Small intestine (tissue), 16 donors: ENCODE measurements around the gene KAT6B. TPM values are rescaled to one million over a fixed set of nuclear protein-coding genes. Genes with fewer than 3 reads are reported as not detected.
"Not testable (repeated sequence)": the region's sequence is repeated elsewhere in the genome, so short reads cannot be mapped to it uniquely, and the experiment has no call there.

ENCODE experiments used
- DNase-seq, 2 donors: peaks; one replicate each; pipeline versions ENCODE4 v3.0.0 to v3.0.0-alpha.2; 2013
- FAIRE-seq: peaks from 2 replicates; lab custom pipeline; 2012; peaks lifted over from hg19 to GRCh38; lab: Jason Lieb, UNC
- H3K27ac ChIP-seq, 3 donors: one replicate each; pipeline ENCODE4 v1.5.1; 2013; ENCODE audit warnings: low read length in 2 of 3, mild to moderate bottlenecking in 2 of 3, control low read depth in 1 of 3, inconsistent platforms in 1 of 3, low read depth in 1 of 3, moderate library complexity in 1 of 3
- H3K27me3 ChIP-seq, 3 donors: one replicate each; pipeline ENCODE4 v1.6.1; 2013; ENCODE audit warnings: low read length in 3 of 3, inconsistent platforms in 1 of 3; ENCODE audit not compliant: control insufficient read depth in 3 of 3, insufficient read depth in 3 of 3
- H3K36me3 ChIP-seq, 3 donors: one replicate each; pipeline ENCODE4 v1.6.1; 2013; ENCODE audit warnings: low read length in 3 of 3, inconsistent platforms in 1 of 3, low read depth in 1 of 3, mild to moderate bottlenecking in 1 of 3, moderate library complexity in 1 of 3; ENCODE audit not compliant: control insufficient read depth in 3 of 3, insufficient read depth in 2 of 3
- H3K4me1 ChIP-seq, 3 donors: one replicate each; pipeline ENCODE4 v1.6.1; 2013; ENCODE audit warnings: low read length in 2 of 3, inconsistent platforms in 1 of 3, low read depth in 1 of 3, mild to moderate bottlenecking in 1 of 3, moderate library complexity in 1 of 3; ENCODE audit not compliant: control insufficient read depth in 3 of 3, insufficient read depth in 2 of 3
- H3K4me3 ChIP-seq, 3 donors: one replicate each; pipeline ENCODE4 v1.5.1; 2013; ENCODE audit warnings: low read length in 3 of 3, control low read depth in 1 of 3, inconsistent platforms in 1 of 3, low read depth in 1 of 3, mild to moderate bottlenecking in 1 of 3, moderate library complexity in 1 of 3
- H3K9me3 ChIP-seq, 2 donors: one replicate each; pipeline ENCODE4 v1.6.1; 2013; ENCODE audit warnings: low read depth in 1 of 2, low read length in 1 of 2; ENCODE audit not compliant: control insufficient read depth in 2 of 2, insufficient read depth in 1 of 2
- whole genome bisulfite sequencing, 3 donors: extraction: QIAGEN DNeasy Blood & Tissue Kit; methylation state at CpG; one replicate each; pipeline ENCODE4 v1.1.7; 2013; 5-methylcytosine and 5-hydroxymethylcytosine counted together
- long read RNA-seq, 10 donors: transcript quantifications; one replicate each; lab custom pipeline, GENCODE V29; 2026
- polyA plus RNA-seq, 4 donors: library from polyadenylated mRNA; stranded (reverse) in 3 of 4; unstranded in 1 of 4; fragments of 200-250 nt in 3 of 4; fragments of 120-200 nt in 1 of 4; gene quantifications; one replicate each; pipeline versions ENCODE4 v1.2.1 to v1.2.3, GENCODE V29; 2013
- donor health status: healthy with polysubstance abuse.
- donor health status: control.
- donor health status: control.
- donor health status: Bipolar disorder and iron deficiency.
- donor health status: healthy.

KAT6B gene
- polyA plus RNA-seq: 10 to 100 TPM in 1 of 4 donors, 1 to 10 TPM in 3; 4.6 to 16.2 (median 5.9) TPM
- long read RNA-seq, donor 1, partial matches to known transcripts: 0 of 1 reads
- long read RNA-seq, donor 1, other reads (novel, unspliced or antisense): 0 of 1 reads
- long read RNA-seq, donor 2: 0 reads
- long read RNA-seq, donor 3, partial matches to known transcripts: 0 of 2 reads
- long read RNA-seq, donor 3, other reads (novel, unspliced or antisense): 0 of 2 reads
- long read RNA-seq, donor 4, partial matches to known transcripts: 0 of 1 reads
- long read RNA-seq, donor 4, other reads (novel, unspliced or antisense): 0 of 1 reads
- long read RNA-seq, donor 5, partial matches to known transcripts: 5 of 7 reads
- long read RNA-seq, donor 5, other reads (novel, unspliced or antisense): 0 of 7 reads
- long read RNA-seq, donor 6, full-length matches to known transcripts: 5 of 5 reads
- long read RNA-seq, donor 6, partial matches to known transcripts: 0 of 5 reads
- long read RNA-seq, donor 6, other reads (novel, unspliced or antisense): 0 of 5 reads
- long read RNA-seq, donor 7: 0 reads
- long read RNA-seq, donor 8, full-length matches to known transcripts: 1 of 1 reads
- long read RNA-seq, donor 8, partial matches to known transcripts: 0 of 1 reads
- long read RNA-seq, donor 8, other reads (novel, unspliced or antisense): 0 of 1 reads
- long read RNA-seq, donor 9: 0 reads
- long read RNA-seq, donor 10, full-length matches to known transcripts: 3 of 3 reads
- long read RNA-seq, donor 10, partial matches to known transcripts: 0 of 3 reads
- long read RNA-seq, donor 10, other reads (novel, unspliced or antisense): 0 of 3 reads

GRCh38 chr10:74826142-74827044 lies at the start of gene KAT6B:
KAT6B (plus strand) TSS chr10:74826600; CDS start chr10:74842858, 16,258 bp downstream.
- DNase-seq: peak; percentile 100
- H3K4me3 ChIP-seq: peak within 1 kb of the TSS; percentile 83 to 94 (median 90)
- peaks cover 0 to 22% (median 5%) of the 10 kb centered on the region in 3 donors for H3K4me1 ChIP-seq
- H3K27me3 ChIP-seq: no peaks in the 10 kb centered on the region
- H3K36me3 ChIP-seq: no peaks in the 10 kb centered on the region
- peak; percentile 64 for FAIRE-seq
- no peaks in the 10 kb centered on the region for H3K9me3 ChIP-seq
- H3K27ac ChIP-seq: peak within 1 kb of the TSS; percentile 96 to 100 (median 99)
- WGBS, 3 donors: 0 to 1% (median 0%) methylated on average over 33 to 67 of the region's 67 CpGs

DNA sequence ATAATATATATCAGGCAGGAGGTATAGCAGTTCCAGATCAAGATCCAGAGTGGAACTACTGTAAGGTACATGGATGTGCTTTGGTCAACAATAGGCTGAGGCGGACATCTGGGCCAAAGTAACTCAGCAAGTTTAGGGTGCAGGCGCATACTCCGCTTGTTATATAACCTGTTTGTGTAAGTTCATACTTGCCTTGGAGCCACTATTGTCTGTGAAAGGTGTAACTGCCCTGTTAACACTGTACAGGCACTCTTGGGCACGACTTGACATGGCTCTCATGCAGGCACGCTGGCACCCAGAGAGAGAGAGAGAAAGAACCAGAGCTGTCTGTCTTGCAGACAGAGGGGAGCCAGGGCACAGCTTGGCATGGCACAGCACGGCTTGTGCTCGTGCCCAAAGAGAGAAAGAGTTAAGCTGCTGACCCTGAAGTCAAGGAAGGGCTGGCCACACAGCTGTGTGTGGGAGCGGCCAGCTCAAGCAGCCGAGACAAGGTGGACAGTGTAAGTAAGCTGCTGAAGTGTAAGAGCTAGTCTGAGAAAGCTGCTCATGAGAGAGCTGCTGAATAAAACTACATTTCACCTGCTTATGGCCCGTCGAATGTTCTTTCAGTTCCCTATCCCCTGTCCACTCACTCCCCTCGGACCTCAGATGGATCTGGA lies 47.8 kb upstream of the KAT6B start:
- Histone ChIP-seq H3K9me3 (peaks cover 0 to 28% of the 10 kb centered on the region in 2 donors), H3K27me3 (peaks cover 0 to 4% (median 0%) of the 10 kb centered on the region in 3 donors), H3K4me3 (no peak overlapping the region), H3K36me3 (no peaks in the 10 kb centered on the region), H3K4me1 (no peaks in the 10 kb centered on the region), H3K27ac (no peak overlapping the region)
- no peak for DNase-seq
- no peak for FAIRE-seq
- WGBS, 3 donors: 79 to 89% (median 86%) methylated on average over 12 of the region's 12 CpGs

GRCh38 chr10:74781870-74782269 lies 44.5 kb upstream of the KAT6B start:
- H3K27me3 ChIP-seq: not testable (repeated sequence)

DNA sequence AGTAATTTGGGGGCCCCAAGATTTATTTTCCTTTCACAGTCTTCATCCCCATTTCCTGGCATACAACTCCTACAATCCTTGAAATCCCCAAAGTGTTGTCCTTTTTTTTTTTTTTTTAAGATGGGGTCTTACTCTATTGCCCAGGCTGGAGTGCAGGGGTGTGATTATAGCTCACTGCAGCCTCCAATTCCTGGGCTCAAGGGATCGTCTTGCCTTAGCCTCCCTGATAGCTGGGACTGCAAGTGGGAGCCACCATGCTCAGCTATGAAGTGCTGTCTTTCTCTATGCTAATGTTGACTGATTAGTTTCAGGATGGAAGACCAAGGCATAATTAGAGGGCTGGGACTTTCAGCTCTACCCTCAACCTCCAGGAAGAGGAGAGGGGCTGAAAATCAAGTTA lies 41.9 kb upstream of the KAT6B start:
- DNase-seq: no peak
- Histone ChIP-seq H3K9me3 (no peaks in the 10 kb centered on the region), H3K27me3 (no peaks in the 10 kb centered on the region), H3K27ac (no peak overlapping the region), H3K4me1 (no peaks in the 10 kb centered on the region), H3K4me3 (no peak overlapping the region), H3K36me3 (no peaks in the 10 kb centered on the region)
- WGBS, 3 donors: 67 to 76% (median 76%) methylated on average over 1 of the region's 1 CpG
- FAIRE-seq: no peak

More at GRCh38 chr10:74781870-74782269, 44.5 kb upstream of the KAT6B start:
- not testable (repeated sequence) for DNase-seq, FAIRE-seq, H3K27ac ChIP-seq, H3K4me1 ChIP-seq, H3K36me3 ChIP-seq, H3K4me3 ChIP-seq
- peaks cover 0 to 14% of the 10 kb centered on the region in 2 donors for H3K9me3 ChIP-seq
- 76 to 89% (median 87%) methylated on average over 4 of the region's 4 CpGs for WGBS, 3 donors

DNA sequence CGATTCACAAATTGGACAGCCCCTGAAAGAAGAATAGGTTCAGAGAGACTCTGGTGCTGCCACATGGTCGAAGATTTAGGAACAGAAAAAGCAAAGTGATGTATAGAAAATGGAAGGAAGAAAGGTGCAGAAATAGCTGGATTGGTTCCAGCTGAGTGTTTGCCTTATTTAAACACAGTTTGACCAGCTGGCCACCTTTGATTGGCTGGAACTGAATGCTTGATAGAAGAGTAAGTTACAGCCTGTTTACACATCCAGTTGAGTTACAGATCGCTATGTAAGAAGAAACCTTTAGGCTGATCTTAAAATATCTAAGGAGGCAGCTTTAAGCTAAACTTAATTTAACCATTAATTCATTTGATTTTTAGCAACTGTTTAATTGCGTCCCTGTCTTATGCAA lies 40.3 kb upstream of the KAT6B start:
- Histone ChIP-seq H3K27ac (no peak overlapping the region), H3K4me3 (no peak overlapping the region), H3K36me3 (no peaks in the 10 kb centered on the region), H3K9me3 (no peaks in the 10 kb centered on the region), H3K27me3 (no peaks in the 10 kb centered on the region), H3K4me1 (no peaks in the 10 kb centered on the region)
- no peak for FAIRE-seq
- no peak for DNase-seq
- 80 to 85% (median 81%) methylated on average over 4 of the region's 4 CpGs for WGBS, 3 donors

- FAIRE-seq: no peak
- Histone ChIP-seq H3K4me1 (no peaks in the 10 kb centered on the region), H3K36me3 (no peaks in the 10 kb centered on the region), H3K27me3 (no peaks in the 10 kb centered on the region), H3K9me3 (no peaks in the 10 kb centered on the region), H3K27ac (no peak overlapping the region), H3K4me3 (no peak overlapping the region)
- WGBS, 3 donors: 79 to 91% (median 80%) methylated on average over 5 of the region's 5 CpGs
- no peak for DNase-seq
Observed at GRCh38 chr10:74787457-74787856, 38.9 kb upstream of the KAT6B start.

DNA sequence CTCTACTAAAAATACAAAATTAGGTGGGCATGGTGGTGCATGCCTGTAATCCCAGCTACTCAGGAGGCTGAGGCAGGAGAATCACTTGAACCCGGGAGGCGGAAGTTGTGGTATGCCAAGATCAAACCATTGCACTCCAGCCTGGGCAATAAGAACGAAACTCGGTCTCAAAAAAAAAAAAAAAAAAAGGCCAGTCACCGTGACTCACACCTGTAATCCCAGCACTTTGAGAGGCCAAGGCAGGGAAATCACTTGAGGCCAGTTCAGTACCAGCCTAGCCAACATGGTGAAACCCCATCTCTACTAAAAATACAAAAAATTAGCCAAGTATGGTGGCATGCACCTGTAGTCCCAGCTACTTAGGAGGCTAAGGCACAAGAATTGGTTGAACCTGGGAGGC lies 34.4 kb upstream of the KAT6B start:
- 93 to 99% (median 96%) methylated on average over 4 to 5 of the region's 5 CpGs for WGBS, 3 donors
- H3K27ac ChIP-seq, H3K4me1 ChIP-seq, DNase-seq, H3K27me3 ChIP-seq, H3K4me3 ChIP-seq, FAIRE-seq, H3K9me3 ChIP-seq, H3K36me3 ChIP-seq: not testable (repeated sequence)
